Testis (tissue), 2 donors: Measurements from ENCODE around the gene CMYA5.

Experiments used
- POLR2A ChIP-seq: fragments of 450-650 bp; IDR thresholded peaks from one replicate; pipeline ENCODE4 v1.6.1; 2017; ENCODE audit warnings: antibody characterized with exemption, mild to moderate bottlenecking, moderate library complexity
- TF ChIP-seq, protein P1 (sequence below), 3 experiments: fragments of 450-650 bp in 2 of 3; fragments of 200-600 bp in 1 of 3; sonication (generic) in 1 of 3; IDR thresholded peaks; one replicate each; pipeline ENCODE4 v1.5.1; 2016 to 2019; ENCODE audit warnings: antibody characterized with exemption in 3 of 3, mild to moderate bottlenecking in 2 of 3, moderate library complexity in 1 of 3

DNA sequence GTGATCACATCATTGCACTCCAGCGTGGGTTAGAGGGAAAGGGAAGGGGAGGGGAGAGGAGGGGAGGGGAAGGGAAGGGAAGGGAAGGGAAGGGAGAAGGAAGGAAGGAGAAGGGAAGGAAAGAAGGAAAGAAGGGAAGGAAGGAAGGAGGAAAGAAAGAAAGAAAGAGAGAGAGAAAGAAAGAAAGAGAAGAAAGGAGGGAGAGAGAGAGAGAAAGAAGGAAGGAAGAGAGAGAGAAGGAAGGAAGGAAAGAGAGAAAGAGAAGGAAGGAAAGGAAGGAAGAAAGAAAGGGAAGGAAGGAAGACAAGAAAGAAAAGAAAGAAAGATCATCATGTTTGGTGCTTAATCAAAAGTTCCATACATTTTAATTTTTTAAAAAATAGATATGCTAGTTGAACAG lies 136.2 kb downstream of the CMYA5 start:
- TF ChIP-seq, protein P1, sequence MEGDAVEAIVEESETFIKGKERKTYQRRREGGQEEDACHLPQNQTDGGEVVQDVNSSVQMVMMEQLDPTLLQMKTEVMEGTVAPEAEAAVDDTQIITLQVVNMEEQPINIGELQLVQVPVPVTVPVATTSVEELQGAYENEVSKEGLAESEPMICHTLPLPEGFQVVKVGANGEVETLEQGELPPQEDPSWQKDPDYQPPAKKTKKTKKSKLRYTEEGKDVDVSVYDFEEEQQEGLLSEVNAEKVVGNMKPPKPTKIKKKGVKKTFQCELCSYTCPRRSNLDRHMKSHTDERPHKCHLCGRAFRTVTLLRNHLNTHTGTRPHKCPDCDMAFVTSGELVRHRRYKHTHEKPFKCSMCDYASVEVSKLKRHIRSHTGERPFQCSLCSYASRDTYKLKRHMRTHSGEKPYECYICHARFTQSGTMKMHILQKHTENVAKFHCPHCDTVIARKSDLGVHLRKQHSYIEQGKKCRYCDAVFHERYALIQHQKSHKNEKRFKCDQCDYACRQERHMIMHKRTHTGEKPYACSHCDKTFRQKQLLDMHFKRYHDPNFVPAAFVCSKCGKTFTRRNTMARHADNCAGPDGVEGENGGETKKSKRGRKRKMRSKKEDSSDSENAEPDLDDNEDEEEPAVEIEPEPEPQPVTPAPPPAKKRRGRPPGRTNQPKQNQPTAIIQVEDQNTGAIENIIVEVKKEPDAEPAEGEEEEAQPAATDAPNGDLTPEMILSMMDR (IDR thresholded peaks at IDR 0.05) = no peak
- TF ChIP-seq POLR2A = no peak
